RPMI8226 (cell line): ENCODE results near the gene P2RX1.

ENCODE experiments used
- DNase-seq: peaks from one replicate; pipeline ENCODE4 v3.0.0-alpha.2; 2015

The P2RX1 gene

DNA sequence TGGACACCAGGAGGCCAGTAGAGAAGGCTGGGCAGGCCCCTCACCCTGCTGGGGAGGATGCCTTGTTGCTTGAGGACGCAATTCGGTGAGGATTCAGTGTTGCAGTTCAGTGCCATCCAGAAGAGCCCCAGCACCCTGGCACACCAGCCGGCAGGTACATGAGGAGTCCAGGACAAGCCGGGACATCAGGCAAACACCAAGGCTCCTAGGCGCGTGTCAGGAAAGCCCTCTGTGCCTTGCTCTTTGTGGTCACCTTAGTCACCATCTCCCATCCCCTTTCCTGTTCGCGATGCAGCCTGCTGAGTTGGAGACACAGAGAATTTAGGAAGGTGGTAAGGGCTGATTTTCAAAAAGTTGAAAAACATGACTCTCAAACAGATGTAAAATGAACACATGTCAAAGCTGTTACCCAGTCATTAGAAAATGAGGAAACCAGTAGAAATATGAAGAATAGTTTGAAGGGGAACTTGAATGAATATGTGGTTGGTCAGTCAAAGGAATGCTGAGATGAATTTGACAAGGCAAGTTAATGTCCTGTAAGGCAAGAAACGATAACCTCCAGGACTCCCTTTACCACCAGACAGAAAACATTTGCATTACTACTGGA is 67.9 kb downstream of the P2RX1 start:
- no peak for DNase-seq

DNA sequence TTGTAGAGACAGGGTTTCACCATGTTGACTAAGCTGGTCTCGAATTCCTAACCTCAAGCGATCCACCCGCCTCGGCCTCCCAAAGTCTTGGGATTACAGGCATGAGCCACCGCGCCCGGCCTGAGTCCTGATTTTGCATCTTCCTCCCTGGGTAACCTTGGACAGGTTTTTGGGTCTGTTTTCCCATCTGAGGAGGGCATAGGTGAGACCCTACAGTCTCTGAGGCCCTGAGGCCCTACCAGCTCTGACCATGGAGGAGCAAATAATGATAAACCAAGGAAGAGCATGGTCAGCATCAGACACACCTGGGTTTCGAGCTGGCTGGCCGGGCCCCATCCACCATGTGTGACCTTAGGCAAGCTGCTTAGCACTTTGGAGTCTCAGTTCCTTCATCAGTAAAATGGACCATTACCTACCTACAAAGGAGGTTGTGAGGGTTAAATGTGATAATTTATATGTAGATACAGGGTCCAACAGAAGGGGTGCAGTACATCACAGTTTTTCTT is 69.0 kb downstream of the P2RX1 start:
- peak; percentile 32 for DNase-seq
